Activated CD8-positive, alpha-beta memory T cell treated with anti-CD3 and anti-CD28 coated beads for 48 hours (primary cell): Measurements from ENCODE around the gene SLC38A1.
"Not testable (repeated sequence)": the region's sequence is repeated elsewhere in the genome, so short reads cannot be mapped to it uniquely, and the experiment has no call there.

Experiments used
- DNase-seq, 3 experiments: peaks; one replicate each; pipeline ENCODE4 v3.0.0-alpha.2; 2020; ENCODE audit warnings: low read depth in 2 of 3, low spot score in 2 of 3

SLC38A1 gene

DNA sequence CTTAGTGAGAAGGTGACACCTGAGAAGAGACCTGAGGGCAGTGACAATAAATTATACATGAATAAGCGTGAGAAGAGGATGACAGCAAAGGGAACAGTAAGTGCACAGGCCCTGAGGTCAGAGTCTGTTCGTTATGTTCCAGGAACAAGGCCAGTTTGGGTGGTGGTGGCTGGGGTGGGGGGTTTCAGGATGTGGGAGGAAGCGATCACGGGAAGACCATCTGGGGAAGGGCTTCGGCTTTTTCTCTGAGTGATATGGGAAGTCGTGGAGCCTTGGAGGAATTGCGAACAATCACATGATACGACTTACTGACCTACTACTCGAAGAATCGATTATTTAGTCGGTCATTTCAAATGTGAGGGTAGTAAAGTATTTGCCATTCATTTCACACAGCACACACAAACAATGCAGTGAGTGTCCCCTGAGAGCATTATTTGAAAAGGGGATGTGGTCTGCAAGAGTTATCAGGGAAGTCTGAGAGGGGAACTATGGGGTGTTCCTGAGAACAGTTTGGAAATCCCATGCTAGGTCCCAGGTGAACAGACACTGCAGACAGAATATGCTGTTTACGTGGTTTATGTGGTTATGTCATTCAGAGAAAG is 94.7 kb downstream of the SLC38A1 start:
- no peak for DNase-seq

DNA sequence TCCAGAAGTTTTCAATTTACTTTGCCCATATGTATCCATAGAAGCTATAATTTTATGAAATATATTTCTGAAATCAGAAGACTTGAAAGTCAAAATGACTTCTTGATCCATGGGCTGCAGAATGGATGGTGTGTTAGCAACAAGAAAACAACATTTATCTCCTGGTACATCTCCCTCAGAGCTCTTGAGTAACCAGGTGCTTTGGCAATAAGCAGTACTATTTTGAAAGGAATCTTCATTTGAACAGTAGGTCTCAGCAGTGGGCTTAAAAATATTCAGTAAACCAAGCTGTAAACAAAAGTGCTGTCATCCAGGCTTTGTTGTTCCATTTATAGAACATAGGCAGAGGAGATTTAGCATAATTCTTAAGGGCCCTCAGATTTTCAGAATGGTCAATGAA is 100.4 kb downstream of the SLC38A1 start:
- DNase-seq = no peak

DNA sequence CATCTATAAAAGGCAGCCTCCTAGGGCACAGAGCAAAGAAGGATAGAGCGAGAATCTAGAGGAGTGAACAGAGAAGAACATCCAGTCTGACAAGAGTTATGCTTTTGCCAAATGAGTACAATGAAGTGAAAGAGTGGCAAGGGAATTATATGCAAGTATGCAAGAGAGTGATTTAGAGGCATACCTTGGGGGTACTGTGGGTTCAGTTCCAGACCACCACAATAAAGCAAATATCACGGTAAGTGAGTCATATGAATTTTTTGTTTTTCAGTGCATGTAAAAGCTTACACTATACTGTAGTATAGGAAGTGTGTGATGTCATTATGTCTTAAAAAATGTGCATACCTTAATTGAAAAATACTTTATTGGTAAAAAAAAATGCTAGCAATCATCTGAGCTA is 101.4 kb downstream of the SLC38A1 start:
- no peak for DNase-seq

DNA sequence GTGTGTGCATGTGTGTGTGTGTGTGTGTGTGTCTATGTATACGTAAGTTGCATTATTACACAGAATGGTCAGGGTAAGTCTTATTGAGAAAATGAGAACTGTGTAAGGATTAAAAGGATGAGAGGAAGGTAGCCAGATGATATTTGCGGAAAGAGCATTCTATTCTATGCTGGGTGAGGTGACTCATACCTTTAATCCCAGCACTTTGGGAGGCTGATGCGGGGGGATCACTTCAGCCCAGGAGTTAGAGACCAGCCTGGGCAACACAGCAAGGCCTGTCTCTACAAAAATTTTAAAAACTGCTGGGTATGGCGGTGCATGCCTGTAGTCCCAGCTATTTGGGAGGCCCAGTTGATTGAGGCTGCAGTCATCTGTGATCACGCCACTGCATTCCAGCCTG is 103.7 kb downstream of the SLC38A1 start:
- no peak for DNase-seq

DNA sequence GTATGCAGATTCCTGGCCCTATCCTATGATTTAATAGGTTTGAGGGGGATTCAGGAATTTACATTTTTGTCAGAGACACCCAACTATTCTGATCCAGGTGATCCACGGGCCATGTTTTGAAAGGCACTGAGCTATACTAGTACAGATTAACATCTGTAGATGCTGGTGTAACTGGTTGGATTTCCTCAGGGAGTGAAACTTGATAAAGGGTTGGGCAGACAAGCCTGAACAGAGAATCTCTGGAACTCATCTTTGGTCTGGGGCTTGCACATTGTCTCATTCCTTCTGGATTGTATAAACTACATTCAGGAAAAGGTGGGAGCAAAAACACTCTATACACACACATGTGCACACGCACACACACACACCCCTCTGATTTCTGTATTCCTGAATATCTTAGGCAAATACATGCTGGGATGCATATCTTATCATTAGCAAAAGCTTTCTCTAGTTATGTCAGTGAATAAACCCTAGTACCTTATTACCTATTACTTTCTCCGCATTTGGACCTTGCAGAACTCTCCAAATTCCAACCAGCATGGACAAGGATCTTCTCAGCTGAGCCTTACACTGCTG is 104.6 kb downstream of the SLC38A1 start:
- no peak for DNase-seq

DNA sequence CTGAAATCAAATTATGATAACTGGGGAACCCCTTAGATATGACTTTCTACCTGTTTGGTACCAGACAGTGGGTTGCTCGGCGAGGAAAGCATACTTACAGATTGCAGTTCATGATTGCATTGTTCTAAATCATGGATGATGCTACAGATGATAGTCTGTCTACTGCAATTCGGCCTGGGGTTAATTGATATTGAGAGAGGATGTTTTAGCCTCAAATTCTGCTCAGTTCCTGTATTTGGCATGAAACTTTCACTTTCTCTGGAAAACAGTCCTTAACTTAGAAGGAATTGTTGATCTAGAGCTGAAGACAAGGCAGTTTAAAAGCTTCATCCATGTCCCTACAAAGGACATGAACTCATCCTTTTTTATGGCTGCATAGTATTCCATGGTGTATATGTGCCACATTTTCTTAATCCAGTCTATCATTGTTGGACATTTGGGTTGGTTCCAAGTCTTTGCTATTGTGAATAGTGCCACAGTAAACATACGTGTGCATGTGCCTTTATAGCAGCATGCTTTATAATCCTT is 106.2 kb downstream of the SLC38A1 start:
- not testable (repeated sequence) for DNase-seq

DNA sequence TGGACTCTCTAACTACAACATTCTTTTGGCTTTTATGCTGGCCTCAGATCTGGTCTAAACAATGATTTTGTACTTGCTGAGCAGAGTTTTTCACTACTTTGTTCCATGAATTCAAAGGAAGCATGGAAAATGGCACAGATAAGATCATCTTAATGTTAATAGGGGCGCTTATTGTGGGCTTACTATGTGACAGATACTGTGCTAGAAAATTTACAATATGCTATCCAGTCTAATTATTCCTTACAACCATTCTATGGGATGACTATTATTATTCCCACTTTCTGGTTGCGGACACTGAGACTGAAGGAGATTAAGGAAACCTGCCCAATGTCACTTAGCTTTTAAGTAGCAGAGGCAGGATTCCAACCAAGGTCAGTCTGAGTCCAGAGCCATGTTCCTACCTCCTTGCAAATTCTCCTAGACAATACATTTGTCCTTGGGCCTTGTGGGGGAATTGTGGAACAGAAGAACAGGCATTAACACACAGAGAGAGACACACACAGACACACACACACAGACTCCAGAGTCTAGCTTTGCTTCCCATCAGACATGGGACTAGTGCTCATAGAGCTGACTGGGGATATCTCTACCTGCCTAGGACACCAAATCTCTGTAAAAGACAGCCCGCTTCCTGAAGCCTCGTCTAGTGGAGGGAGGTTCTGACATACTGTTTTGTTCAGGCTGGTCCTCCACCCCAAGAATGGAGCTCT is 107.7 kb downstream of the SLC38A1 start:
- no peak for DNase-seq

DNA sequence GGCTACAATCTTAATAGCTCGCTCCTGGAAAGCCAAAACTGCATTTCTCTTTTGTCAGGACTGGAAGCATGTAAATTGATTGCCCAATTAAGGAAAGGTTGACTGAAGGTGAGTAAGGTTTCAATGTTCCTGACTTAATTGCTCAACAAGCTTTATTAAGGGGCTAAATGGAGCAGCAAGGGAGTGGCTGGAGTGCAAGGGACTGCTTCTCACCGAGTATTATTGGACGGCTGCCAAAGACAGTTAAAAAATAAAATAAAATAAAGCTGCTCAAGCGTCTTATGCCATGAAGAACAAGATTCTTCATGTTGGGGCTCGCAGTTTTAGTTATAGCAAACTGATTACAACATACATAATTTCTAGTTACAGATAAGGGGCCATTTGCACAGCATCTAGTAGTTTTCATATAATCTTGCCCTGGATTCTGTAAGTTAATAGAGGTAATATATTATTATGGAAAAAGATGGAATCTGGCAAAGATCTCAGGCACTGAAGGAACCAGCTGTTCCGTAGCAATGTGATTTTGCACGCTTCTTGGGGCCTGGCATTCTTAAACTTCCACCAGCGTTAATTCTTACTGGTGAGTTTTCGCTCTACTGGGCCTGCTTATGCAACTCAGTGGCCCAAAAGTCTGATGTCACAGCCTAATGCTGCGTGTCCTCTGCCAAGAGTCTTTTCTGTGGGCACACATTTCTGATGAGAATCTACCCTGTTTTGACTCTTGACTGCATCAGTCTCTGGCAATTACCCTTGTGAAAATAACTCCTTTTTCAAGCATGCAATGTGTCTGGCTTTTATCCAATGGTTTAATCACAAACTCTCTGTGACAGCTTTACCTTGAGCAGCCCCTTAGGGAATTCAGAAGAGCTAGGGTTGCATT is 108.5 kb downstream of the SLC38A1 start:
- no peak for DNase-seq

DNA sequence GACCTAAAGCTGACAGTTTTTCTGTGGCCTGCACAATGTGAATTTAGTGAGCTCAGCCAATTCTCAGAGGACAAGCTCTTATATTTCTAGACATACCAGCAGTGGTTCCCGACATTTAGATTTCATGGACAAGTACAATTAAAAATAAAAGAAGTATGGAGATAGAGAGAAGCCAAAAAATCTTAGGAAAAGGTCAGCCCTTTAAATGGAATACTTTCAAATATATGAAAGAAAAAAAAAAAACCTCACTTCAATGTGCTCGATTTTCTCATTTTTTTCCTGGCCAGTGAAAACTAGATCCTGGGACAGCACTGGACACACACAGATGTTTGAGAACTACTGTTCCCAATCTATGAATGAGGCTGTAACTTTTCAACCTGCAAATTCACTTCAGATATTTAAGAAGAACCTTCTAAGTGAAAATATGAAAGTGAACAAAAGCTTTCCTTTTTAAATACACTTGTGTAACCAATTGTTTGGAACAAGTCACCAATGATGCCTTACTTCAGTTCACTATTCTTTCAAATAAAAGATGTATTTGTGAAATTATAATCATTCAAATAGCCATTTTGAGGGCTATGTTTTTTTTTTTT is 109.4 kb downstream of the SLC38A1 start:
- no peak for DNase-seq

DNA sequence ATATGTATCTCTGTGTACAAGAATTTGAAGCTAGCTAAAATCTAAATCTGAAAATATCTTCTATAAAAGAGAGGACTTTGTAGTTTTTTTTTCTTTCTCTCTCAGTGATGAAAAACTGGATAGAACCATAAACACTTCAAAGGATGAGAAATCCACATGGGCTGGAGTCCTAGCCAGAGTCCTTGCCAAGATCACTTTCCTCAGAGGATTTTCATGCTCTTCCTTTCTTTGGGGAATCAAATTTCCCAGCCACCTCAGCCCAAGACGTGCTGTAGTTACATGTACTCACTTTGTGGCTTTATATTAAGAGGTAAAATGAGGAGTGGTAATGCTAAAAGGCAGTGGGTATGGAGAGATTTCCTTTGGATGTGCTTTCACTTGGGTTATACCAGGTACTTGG is 110.3 kb downstream of the SLC38A1 start:
- DNase-seq = no peak

DNA sequence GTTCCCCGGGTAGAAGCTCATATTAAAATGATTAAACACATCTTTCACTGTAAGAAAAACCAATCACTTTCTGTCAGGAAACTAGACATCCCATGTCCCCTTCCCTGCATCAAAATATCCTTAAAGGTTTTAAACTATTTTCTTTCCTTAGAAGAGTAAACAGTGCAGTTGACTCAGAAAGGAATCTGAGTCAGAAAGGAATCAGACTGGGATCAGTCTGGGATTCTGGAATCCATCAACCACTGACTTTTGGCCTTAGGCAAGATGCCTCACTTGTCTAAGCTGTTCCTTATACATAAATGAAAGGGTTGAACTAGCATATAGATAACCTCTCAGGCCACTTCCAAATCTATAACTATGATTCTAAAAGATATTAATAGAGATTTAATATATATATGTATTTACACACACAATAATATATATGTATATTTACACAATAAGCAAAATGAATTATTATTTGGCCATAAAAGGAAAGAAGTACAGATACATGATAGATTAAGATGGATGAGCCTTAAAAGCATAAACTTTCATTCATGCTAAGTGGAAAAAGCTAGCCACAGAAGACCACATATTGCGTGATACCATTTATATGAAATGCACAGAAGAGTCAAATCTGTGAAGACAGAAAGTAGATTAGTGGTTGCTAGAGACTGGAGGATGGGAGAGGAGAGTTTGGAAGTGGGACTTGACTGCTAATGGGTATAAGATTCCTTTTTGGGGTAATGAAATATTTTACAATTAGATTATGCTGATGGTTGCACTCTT is 114.4 kb downstream of the SLC38A1 start:
- no peak for DNase-seq

DNA sequence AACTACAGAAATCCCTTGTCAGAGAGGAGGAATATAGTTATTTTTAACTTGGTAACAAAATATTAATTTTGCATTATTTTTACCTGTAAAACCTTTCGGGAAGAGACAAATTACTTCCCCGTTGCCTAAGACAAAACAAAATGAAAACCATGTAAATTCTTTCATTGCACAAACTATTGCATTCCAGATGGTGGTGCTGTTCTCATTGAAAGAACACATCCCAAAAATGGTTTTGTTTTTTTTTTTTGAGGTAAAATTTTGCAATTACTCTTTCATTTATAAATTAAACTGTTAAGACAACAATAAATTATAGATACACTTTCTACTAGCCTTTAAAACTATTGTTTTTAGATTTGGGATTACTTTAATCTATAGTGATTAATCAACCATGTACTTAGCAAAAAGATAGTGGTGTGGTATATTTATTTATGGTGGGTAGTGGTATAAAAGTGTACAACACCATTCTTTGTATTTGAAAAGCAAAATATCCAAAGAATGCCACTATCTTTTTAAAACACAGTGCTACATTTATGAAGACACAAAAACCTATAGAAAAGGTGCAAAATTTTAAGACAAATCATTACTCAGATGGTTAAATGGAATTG is 115.5 kb downstream of the SLC38A1 start:
- DNase-seq = no peak

DNA sequence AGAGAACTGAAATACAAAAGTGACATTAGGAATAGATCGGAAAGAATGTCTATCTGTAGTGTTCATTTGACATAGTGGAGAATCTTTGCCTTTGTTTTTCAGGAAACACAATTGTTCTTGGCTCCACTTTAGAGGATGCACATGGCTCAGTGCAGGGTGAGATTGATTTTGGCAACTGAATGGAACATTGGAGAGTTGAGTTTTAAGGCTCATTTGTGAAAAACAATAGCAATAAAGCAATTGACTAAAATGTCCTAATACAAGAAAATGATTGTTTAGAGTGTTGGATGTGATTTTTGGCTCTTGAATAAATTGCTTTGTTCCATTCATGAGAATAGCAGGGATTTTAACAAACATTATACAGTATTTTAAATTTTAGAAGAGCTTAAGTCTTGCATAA is 116.4 kb downstream of the SLC38A1 start:
- DNase-seq = no peak

DNA sequence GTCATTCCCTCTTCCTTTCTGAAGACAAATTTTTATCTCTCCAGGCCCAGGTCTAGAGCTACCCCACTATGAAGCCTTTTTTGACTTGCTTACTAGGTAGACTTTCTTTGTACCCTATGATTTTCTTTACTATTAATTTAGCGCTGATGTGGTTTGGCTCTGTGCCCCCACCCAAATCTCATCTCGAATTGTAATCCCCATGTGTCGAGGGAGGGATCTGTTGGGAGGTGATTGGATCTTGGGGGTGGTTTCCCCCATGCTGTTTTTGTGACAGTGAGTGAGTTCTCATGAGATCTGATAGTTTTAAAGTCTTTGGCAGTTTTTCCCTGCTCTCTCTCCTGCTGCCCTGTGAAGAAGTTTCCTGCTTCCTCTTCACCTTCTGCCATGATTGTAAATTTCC is 118.1 kb downstream of the SLC38A1 start:
- no peak for DNase-seq

DNA sequence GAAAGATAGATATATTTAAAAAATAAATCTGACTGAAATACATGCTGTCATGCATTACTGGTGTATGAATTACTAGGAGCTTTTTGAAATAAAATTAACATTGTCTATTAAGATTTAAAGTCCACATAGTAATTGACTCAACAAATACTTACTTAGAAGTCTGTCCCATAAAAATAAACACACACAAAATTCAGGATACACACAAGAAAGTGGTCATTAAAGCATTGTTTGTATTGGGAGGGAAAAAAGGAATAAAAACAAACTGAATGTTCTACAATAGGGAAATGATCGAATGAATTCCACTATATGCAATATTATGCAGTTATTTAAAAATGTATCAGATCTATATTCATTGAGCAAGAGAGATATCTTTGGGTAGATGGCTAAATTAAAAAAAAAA is 118.9 kb downstream of the SLC38A1 start:
- DNase-seq = no peak

DNA sequence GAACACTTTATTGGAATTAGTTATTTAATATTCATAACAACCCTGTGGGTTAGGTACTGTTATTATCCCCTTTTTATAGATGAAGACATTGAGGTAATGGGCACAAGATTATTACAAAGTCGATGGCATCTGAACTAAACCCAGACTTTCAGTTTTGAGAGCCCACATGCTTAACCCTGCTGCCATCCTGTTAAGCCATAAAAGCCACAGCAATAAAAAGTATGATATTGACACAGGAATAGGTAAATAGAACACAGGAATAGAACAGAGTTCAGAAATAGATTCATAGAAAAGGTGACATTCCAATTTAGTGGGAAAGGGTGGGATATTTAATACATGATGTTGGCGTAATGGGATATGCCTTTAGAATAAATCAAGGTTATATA is 119.8 kb downstream of the SLC38A1 start:
- DNase-seq = no peak

DNA sequence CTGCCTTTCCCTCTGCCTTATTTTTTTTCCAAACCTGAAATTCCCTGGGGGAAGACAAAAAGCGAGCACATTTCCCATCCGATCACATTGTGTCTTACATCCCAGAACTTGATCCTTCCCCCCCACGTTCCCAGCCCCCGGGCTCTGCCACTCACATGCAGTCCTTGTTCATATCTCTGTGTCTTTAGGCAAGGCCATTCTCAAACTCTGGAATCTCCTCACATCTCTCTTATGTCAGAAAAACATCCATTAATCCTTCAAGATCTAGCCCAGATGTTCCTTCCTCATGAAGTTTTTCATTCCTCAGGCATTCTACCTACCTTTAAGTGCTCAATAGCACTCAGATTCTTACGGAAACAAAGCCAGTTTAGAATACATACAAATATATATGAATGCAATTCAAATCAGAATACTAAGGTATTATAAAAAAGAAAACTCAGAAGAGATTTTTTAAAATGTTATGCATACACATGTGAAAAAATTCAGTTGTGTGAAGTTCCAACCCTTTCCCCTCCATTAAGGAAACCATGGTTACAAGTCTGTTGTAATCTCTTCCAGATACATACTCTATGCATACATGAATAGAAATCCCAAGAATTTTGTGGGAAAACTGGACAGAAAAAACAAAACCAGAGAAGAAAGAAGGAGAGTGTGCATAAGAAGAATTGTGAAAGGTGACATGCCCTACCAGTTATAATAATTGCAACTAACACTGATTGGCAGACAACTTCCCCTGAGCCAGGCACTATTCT is 120.3 kb downstream of the SLC38A1 start:
- DNase-seq = no peak

DNA sequence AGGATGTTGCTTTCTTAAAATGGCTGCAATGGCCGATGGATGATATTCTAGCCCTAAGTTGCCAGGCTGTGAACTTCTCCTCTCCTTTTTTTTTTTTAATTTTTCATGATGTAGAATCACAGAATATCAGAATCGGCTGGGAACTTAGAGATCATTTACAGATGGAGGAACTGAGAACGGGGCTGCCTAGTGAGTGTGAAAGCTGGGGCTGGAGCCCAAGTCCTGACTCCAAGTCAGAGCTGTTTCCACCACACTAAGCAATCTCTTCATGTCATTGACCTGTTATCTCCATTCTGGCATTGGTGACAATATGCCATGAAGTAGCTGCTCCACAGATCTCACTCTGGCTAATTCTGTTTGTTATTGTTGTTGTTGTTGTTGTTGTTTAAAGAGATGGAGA is 121.7 kb downstream of the SLC38A1 start:
- no peak for DNase-seq

DNA sequence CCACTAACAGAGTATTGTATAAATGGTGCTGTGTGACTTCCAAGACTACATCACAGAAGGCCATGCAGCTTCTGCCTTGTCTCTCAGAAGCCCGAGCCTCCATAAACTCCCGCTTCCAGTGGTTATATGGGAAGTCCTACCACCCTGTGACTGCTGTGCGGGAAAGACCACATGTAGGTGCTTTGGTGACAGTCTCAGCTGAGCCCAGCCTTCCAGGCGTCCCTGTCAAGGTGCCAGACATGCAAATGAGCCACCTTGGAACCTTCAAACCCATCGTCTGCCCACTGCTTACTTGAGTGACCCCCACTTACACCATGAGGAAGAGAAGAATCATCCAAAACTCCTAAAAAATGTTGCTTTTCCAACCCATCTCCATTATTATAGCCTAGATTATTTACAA is 123.0 kb downstream of the SLC38A1 start:
- no peak for DNase-seq
